ENCODE results near the gene RGL2.
"Not testable (repeated sequence)": the region's sequence is repeated elsewhere in the genome, so short reads cannot be mapped to it uniquely, and the experiment has no call there.

RGL2 gene

GRCh38 chr6:33298773-33299236 is at the start of gene RGL2:
Gene RGL2, minus strand, starts transcription at chr6:33298942. Its CDS starts 332 bp downstream, at chr6:33298610.
- H3K36me3 ChIP-seq (ENCODE audit: insufficient read depth, low read length): no peaks in the 10 kb centered on the region; the same call in 1 of the 2 replicates
- H3K4me3 ChIP-seq (ENCODE audit: low read depth, low read length): peak within 1 kb of the TSS; percentile 86
- H3K4me1 ChIP-seq (ENCODE audit: control insufficient read depth, insufficient read depth, low read length, unreplicated experiment): peaks cover 6% of the 10 kb centered on the region

GRCh38 chr6:33347816-33348215 is 49.1 kb upstream of the RGL2 start:
- no peaks in the 10 kb centered on the region for H3K4me1 ChIP-seq (ENCODE audit: control insufficient read depth, insufficient read depth, low read length, unreplicated experiment)
- H3K79me2 ChIP-seq (ENCODE audit: control insufficient read depth, insufficient read depth, low read length, unreplicated experiment): no peaks in the 10 kb centered on the region
- no peaks in the 10 kb centered on the region for H3K27me3 ChIP-seq (ENCODE audit: insufficient read depth, low read length)
- H3K36me3 ChIP-seq (ENCODE audit: insufficient read depth, low read length): no peaks in the 10 kb centered on the region
- H3K4me3 ChIP-seq (ENCODE audit: low read depth, low read length): no peak overlapping the region
- no peak overlapping the region for H3K27ac ChIP-seq (ENCODE audit: low read depth, low read length)
- H2AFZ ChIP-seq (ENCODE audit: low read length, unreplicated experiment): no peak overlapping the region

More at GRCh38 chr6:33298773-33299236, at the start of gene RGL2:
- Histone ChIP-seq H3K27ac (ENCODE audit: low read depth, low read length) (peak within 1 kb of the TSS; percentile 95), H3K79me2 (ENCODE audit: control insufficient read depth, insufficient read depth, low read length, unreplicated experiment) (peaks cover 10% of the 10 kb centered on the region), H2AFZ (ENCODE audit: low read length, unreplicated experiment) (peak within 1 kb of the TSS; percentile 30), H3K27me3 (ENCODE audit: insufficient read depth, low read length) (no peaks in the 10 kb centered on the region)

- H2AFZ ChIP-seq (ENCODE audit: low read length, unreplicated experiment); H3K4me3 ChIP-seq (ENCODE audit: low read depth, low read length); H3K27ac ChIP-seq (ENCODE audit: low read depth, low read length); H3K27me3 ChIP-seq (ENCODE audit: insufficient read depth, low read length); H3K79me2 ChIP-seq (ENCODE audit: control insufficient read depth, insufficient read depth, low read length, unreplicated experiment); H3K36me3 ChIP-seq (ENCODE audit: insufficient read depth, low read length); H3K4me1 ChIP-seq (ENCODE audit: control insufficient read depth, insufficient read depth, low read length, unreplicated experiment): not testable (repeated sequence)
These were observed 48.2 kb upstream of the RGL2 start for GRCh38 chr6:33346972-33347371.

- Histone ChIP-seq H3K4me3 (ENCODE audit: low read depth, low read length) (no peak overlapping the region), H3K27ac (ENCODE audit: low read depth, low read length) (no peak overlapping the region), H2AFZ (ENCODE audit: low read length, unreplicated experiment) (no peak overlapping the region)
These were observed 46.3 kb upstream of the RGL2 start for GRCh38 chr6:33344701-33345697.

GRCh38 chr6:33343953-33344611 is 45.3 kb upstream of the RGL2 start:
- Histone ChIP-seq H3K79me2 (ENCODE audit: control insufficient read depth, insufficient read depth, low read length, unreplicated experiment) (no peaks in the 10 kb centered on the region), H3K36me3 (ENCODE audit: insufficient read depth, low read length) (no peaks in the 10 kb centered on the region), H3K4me3 (ENCODE audit: low read depth, low read length) (no peak overlapping the region), H3K4me1 (ENCODE audit: control insufficient read depth, insufficient read depth, low read length, unreplicated experiment) (no peaks in the 10 kb centered on the region), H2AFZ (ENCODE audit: low read length, unreplicated experiment) (no peak overlapping the region), H3K27ac (ENCODE audit: low read depth, low read length) (no peak overlapping the region), H3K27me3 (ENCODE audit: insufficient read depth, low read length) (no peaks in the 10 kb centered on the region)

More at GRCh38 chr6:33344701-33345697, 46.3 kb upstream of the RGL2 start:
- Histone ChIP-seq H3K4me1 (ENCODE audit: control insufficient read depth, insufficient read depth, low read length, unreplicated experiment) (no peaks in the 10 kb centered on the region), H3K27me3 (ENCODE audit: insufficient read depth, low read length) (no peaks in the 10 kb centered on the region), H3K36me3 (ENCODE audit: insufficient read depth, low read length) (no peaks in the 10 kb centered on the region), H3K79me2 (ENCODE audit: control insufficient read depth, insufficient read depth, low read length, unreplicated experiment) (no peaks in the 10 kb centered on the region)

- not testable (repeated sequence) for H2AFZ ChIP-seq (ENCODE audit: low read length, unreplicated experiment); H3K27ac ChIP-seq (ENCODE audit: low read depth, low read length); H3K4me1 ChIP-seq (ENCODE audit: control insufficient read depth, insufficient read depth, low read length, unreplicated experiment); H3K27me3 ChIP-seq (ENCODE audit: insufficient read depth, low read length); H3K79me2 ChIP-seq (ENCODE audit: control insufficient read depth, insufficient read depth, low read length, unreplicated experiment); H3K4me3 ChIP-seq (ENCODE audit: low read depth, low read length); H3K36me3 ChIP-seq (ENCODE audit: insufficient read depth, low read length)
These were observed 44.8 kb upstream of the RGL2 start for GRCh38 chr6:33343606-33343952.

GRCh38 chr6:33339193-33339592 is 40.5 kb upstream of the RGL2 start:
- no peak overlapping the region for H3K4me3 ChIP-seq (ENCODE audit: low read depth, low read length)
- no peak overlapping the region for H3K27ac ChIP-seq (ENCODE audit: low read depth, low read length)
- H3K79me2 ChIP-seq (ENCODE audit: control insufficient read depth, insufficient read depth, low read length, unreplicated experiment): no peaks in the 10 kb centered on the region
- no peaks in the 10 kb centered on the region for H3K27me3 ChIP-seq (ENCODE audit: insufficient read depth, low read length)
- no peak overlapping the region for H2AFZ ChIP-seq (ENCODE audit: low read length, unreplicated experiment)
- H3K4me1 ChIP-seq (ENCODE audit: control insufficient read depth, insufficient read depth, low read length, unreplicated experiment): no peaks in the 10 kb centered on the region
- H3K36me3 ChIP-seq (ENCODE audit: insufficient read depth, low read length): no peaks in the 10 kb centered on the region

- H2AFZ ChIP-seq (ENCODE audit: low read length, unreplicated experiment): no peak overlapping the region
- no peak overlapping the region for H3K4me3 ChIP-seq (ENCODE audit: low read depth, low read length)
- H3K36me3 ChIP-seq (ENCODE audit: insufficient read depth, low read length): no peaks in the 10 kb centered on the region
- H3K79me2 ChIP-seq (ENCODE audit: control insufficient read depth, insufficient read depth, low read length, unreplicated experiment): no peaks in the 10 kb centered on the region
- no peaks in the 10 kb centered on the region for H3K27me3 ChIP-seq (ENCODE audit: insufficient read depth, low read length)
- no peak overlapping the region for H3K27ac ChIP-seq (ENCODE audit: low read depth, low read length)
- H3K4me1 ChIP-seq (ENCODE audit: control insufficient read depth, insufficient read depth, low read length, unreplicated experiment): no peaks in the 10 kb centered on the region
These were observed 37.8 kb upstream of the RGL2 start for GRCh38 chr6:33336495-33336894.

- no peaks in the 10 kb centered on the region for H3K79me2 ChIP-seq (ENCODE audit: control insufficient read depth, insufficient read depth, low read length, unreplicated experiment)
- H3K4me3 ChIP-seq (ENCODE audit: low read depth, low read length): no peak overlapping the region
- no peaks in the 10 kb centered on the region for H3K27me3 ChIP-seq (ENCODE audit: insufficient read depth, low read length)
- H2AFZ ChIP-seq (ENCODE audit: low read length, unreplicated experiment): no peak overlapping the region
- H3K27ac ChIP-seq (ENCODE audit: low read depth, low read length): no peak overlapping the region
- no peaks in the 10 kb centered on the region for H3K4me1 ChIP-seq (ENCODE audit: control insufficient read depth, insufficient read depth, low read length, unreplicated experiment)
- no peaks in the 10 kb centered on the region for H3K36me3 ChIP-seq (ENCODE audit: insufficient read depth, low read length)
These were observed 37.2 kb upstream of the RGL2 start for GRCh38 chr6:33335916-33336315.

GRCh38 chr6:33333666-33334065 is 34.9 kb upstream of the RGL2 start:
- H3K36me3 ChIP-seq (ENCODE audit: insufficient read depth, low read length): no peaks in the 10 kb centered on the region
- no peak overlapping the region for H3K27ac ChIP-seq (ENCODE audit: low read depth, low read length)
- no peak overlapping the region for H3K4me3 ChIP-seq (ENCODE audit: low read depth, low read length)
- no peaks in the 10 kb centered on the region for H3K79me2 ChIP-seq (ENCODE audit: control insufficient read depth, insufficient read depth, low read length, unreplicated experiment)
- H2AFZ ChIP-seq (ENCODE audit: low read length, unreplicated experiment): no peak overlapping the region
- H3K27me3 ChIP-seq (ENCODE audit: insufficient read depth, low read length): no peaks in the 10 kb centered on the region
- no peaks in the 10 kb centered on the region for H3K4me1 ChIP-seq (ENCODE audit: control insufficient read depth, insufficient read depth, low read length, unreplicated experiment)

All from ACC112 (cell line).